OCI-M1 (cell line): ENCODE results near the gene SPEF1.
A peak's percentile ranks its signal among the peaks of the same experiment; 100 is the strongest.

Experiments used
- DNase-seq: peaks from one replicate; lab custom pipeline; 2025; lab: John Stamatoyannopoulos, UW

The SPEF1 gene

DNA sequence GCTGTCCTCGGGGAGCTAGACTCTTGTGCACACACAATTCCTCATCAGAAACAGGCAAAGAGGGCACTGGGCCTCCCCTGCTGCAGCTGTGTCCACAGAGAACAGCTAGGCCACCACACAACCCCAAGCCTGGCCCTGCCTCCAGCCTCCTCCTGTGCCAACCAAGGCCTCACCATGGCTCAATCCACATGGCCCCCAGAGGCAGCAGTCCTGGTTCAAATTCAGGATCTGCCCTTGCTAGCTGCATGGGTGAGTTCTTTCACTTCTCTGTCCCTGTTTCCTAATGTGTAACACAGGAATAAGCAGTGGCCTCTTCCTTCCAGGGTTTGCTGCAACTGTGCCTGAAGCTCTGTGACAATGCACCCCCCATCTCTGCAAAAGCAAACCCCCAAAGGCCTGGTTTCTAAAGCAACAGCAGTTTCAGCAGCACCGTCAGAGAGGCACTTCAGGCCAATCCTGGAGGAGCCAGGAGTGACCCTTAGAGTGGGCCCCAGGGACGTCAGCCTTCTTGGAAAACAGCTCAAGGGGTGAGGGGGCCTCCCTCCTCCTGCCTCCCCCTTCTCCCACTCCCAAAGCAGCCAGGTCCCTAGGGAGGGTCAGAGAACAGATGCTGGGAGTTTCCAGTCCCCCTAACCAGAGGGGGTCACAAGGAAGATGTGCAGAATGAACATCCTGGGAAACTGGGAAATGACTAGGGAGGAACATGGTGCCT is 15.9 kb downstream of the SPEF1 start:
- DNase-seq = no peak

DNA sequence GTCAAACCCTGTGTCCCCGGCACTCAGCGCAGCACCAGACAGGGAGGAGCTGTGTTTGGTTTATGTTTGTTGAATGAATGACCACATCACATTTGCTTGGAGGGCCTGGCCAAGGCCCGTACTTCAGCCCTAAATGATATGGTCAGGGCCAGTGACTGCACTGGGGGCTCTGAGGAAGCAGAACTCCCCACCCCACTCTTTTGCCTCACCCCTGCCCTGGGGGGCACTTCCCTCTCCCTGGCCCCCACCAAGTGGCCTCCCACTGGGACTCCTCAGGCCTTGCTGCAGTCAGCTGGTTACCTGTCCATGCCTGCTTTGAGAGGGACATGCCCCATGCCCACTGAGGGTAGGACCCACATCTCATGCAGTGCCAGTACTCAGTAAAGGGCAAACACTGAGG is 16.6 kb downstream of the SPEF1 start:
- no peak for DNase-seq

DNA sequence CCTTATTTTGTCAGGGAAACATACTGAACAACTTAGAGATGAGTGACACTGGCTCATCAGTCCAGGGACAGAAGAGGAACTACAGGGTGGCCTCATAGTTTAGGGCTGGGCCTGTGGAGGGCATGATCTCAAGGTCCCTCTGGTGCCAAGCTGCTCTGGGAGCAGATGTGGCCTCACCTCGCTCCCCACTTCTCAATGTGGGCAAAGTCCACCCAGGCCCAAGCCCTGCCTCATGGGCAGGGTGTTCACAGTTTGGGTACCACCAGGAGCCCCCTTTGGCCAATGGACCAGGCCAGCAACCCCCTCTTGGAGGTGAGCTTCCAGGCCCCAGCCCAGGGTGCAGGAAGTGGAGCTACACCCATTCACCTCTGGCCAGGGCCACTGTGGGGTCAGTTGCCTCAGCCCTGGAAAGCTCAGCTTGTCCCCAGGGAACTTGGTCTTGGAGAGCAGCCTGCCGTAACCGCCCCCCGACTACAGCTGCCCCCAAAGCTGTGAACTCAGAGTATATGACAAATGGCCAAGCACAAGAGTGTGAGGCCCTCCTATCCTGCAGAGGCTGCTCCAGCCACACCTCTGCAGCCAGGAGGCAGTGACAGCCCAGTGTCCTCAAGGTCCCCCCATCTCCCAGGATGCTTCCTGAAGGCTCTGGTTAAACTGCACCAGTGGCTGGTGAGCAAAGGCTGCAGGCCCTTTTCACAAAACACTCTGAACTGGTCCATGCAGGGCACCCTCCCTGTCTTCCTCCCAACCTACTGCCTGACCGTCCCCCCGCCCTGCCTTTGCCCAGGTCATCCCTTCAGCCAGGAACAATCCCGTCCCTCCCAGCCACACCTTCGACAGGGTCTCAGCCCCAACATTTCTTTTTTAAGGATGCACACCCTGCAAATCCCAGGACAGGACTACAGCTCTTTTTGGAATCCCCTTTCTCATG is 17.3 kb downstream of the SPEF1 start:
- no peak for DNase-seq

DNA sequence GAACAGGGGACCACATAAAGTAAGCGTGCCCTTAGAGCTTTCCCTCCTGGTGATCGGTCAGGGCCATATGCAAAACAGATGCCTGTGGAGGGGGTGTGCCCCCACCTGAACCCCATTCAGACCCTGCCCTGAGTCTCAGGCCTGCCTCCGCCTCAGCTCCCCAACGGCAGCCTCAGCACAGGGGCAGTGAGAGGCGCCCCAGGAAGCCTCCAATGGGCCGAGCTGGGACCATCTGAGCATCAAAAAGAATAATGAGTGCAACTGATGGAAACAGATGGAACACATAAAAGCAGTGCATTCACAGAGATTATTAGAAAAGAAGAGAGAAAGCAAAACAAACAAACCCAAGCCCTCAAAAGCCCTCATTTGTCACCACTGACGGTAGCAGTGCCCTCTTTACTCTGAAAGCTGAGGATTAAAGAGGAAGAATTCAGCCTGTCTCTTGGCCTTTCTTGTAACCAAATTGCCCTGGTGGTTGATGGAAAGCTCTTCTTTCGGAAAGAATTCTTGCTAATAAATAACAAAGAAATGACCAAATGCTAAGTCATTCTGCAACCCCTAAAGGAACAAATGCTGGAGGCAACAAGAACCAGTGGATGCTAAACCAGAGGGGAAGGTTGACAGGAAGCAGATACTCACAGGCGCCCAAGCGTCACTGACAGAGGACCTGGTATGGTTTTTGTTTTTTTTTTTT is 20.4 kb downstream of the SPEF1 start:
- no peak for DNase-seq

DNA sequence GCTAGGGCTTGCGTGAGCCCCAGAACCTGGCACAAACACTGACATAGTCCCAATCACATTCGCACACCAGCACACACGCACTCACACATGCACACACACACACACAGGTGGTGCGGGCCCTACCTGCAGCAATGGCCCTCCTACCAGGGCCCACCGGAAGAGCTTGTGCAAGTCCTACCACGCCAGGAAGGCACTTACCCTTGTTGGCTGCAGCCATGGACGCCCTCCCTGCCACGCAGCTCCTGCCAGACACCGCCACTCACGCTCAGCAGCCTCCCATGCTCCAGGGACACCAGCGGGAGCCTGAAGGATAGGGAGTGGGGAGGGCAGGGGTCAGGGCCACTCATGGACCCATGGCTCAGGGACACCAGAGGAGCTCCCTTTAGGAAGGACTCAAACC is 21.4 kb downstream of the SPEF1 start:
- no peak for DNase-seq

DNA sequence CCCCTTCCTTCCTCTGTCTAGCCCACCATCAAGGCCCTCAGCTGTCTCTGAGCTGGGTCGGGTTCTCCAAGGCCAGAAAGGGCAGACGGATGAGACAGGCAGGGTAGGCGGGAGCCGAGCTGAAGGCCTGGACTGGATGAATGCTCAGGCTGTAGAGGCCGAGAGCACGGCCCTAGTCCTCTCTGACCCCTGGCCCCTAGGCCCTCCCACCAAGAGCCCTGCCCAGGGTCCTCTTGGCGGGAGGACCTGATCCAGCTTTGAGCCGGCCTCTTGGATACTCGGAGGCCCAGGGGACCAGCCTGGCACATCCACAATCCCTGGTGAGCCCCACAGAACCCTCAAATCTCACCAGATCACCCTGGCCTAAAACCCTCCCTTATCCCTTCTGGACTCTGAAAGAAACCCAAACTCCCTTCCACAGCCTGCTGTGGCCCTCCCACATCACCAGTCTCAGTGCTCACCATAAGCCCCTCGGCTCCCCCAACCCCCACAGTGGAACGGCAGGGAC is 21.9 kb downstream of the SPEF1 start:
- no peak for DNase-seq

DNA sequence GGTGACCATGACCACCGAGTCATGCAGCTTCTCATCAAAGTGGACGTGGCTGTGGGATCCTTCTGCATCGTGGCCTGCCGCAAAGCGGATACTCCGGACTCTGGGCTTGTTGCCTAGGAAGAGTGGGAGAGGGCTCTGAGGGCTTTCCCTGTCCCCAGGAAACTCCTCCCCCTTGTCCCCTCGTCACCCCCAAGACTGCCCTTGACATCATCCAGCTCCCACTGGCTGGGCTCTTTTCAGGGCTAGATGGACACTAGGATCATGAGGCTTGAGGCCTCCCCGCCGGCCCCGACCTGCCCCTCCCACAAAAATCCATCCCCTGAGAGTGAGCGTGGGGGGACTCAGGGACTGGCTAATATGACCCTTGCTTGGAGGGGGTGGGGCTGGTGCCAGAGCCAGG is 22.7 kb downstream of the SPEF1 start:
- no peak for DNase-seq

DNA sequence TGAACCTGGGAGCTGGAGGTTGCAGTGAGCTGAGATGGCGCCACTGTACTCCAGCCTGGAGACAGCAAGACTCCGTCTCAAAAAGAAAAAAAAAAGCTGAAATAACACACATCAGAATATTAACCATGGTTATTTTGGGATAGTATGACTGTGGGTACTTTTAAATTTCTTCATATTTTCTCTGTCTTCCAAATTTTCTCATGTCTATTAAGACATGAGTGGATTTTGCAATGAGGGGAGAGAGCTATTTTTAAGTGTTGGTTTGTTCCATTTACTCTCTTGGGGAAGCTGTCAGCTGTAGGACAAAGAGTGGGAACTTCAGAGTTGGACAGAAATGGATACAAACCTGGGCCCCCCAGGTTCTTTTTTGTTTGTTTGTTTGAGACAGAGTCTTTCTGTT is 24.0 kb downstream of the SPEF1 start:
- no peak for DNase-seq

DNA sequence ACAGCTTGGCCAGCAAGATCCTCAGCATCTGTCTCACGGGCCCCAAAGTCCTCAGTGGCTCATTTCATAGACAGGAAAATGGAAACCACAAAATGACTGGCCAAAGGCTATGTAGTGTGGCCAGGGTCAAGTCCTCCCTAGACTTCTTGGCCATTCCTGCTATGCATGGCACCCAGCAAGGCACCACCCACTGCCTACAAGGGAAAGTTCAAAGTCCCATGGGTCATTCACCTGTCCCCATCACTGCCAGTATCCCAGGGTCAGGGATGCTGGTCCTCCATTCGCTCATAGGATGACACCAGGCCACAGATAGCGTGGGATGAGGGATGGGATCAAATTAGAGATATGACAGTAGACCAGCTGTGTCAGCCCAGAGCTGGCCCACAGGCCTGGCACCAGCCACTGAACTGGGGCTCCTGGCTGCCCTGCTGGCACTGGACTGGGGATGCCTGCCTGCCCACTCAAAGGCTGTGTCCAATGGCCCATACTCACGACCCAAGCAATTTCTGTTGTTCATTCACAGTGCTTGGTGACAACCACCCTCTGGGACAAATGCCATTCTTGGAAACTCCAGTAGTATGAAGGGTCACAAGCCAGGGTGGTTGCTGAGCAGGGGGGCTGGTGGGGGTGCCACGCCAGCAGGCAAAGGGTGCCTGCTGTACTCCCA is 25.3 kb downstream of the SPEF1 start:
- DNase-seq = no peak

DNA sequence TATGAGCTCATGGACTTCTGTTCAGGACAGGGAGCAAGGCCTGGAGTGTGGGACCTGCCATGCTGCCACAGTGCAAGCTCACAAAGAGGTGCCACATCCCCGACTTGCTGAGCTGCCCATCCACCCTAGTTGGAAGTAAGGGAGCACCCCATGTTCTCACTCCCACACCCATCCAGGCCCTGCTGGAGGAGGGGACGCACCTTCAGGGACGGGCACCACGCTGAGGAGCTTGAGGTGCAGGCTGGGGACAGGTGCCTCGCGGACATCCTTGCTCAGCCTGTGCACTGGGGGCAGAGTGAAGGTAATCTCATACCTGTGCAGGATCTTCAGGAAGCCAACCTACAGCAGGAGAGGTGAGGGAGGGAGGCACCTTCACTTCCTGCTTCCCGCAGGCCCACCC is 26.0 kb downstream of the SPEF1 start:
- no peak for DNase-seq

DNA sequence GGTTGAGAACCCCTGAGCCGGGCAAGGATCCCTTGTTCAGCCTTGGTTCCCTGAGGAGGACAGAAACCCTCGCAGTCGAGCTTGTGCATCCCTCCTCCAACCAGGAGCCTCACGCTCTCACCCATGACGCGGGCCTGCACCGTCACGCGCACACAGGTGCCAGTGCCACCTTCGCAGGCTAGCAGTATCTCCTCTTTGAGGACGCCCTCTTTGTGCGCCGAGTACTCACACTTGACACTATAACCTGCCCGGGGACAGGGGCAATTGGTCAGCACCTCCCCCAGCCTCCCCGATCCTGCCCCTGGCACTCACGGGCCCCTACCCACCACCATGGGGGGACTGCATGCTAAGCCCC is 27.0 kb downstream of the SPEF1 start:
- DNase-seq = no peak

DNA sequence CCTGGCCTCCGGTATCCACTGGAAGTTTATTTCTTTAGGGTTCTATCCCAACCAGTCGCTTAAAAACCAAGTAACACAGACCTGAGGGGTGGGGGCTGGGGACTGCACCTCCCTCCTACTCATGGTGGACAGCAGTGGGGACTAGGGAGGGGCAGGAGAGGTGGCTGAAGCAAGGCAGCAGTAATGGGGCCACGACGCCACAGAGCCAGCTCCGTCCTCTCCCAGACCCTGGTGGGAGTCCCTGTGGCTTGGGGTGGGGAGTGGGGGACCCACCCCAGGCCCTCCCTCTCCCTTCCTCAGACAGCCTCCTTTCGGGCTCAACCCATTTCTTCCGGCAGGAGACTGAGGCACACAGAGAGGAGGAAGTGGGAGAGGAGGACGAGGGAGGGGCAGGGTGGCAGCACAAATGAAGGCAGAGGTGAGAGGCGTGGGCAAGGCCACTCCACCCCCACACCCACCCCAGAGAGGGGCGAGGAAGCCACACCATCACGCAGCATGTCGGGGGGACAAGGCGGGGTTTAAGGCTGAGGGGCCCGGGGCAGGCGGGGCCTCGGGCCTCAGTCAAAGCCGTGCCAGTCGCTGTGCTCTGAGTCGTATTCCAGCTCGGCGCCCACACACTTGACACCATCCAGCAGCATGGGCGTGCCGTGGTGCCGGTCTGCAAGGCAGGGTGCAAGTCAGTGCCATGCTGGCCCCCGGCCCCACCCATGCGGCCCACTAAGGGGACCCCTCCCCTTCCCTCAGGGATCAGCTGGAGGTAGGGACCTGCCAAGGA is 27.6 kb downstream of the SPEF1 start:
- no peak for DNase-seq

DNA sequence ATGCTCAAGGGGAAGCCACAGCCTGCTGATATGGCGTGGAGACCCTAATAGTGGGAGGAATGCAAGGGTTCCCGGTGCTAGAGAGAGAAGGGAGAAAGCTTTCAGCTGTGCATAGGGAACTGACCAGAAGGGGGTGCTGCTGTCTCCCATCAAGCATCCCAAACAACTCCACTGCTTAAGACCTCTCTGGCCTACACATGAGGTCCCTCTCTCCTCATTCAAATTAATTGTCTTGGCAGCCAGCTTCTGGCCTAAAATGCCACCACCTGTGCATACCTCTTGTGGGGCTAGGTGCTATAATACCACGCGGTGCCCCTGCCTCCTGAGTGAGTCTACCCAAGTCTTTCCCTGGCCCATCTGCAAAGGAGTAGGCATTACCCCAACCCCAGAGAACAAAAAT is 28.1 kb downstream of the SPEF1 start:
- DNase-seq = peak; percentile 77

DNA sequence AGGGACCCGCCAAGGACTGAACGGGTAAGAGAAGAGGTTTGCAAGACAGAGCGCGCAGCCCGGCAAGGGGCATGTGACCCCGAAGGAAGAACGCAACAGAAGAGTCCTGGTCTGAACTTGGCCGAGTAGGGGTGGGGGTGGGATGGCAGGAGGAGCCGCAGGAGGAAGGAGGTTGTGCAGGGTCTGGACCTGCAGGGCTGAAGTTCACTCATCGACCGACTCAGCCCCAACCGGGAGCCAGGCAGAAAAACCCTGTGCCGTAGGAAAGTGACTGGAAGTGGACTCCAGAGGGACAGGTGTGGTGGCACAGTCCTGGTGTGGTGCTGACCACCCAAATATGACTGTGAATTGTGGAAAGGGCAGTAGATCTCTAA is 28.9 kb downstream of the SPEF1 start:
- no peak for DNase-seq

DNA sequence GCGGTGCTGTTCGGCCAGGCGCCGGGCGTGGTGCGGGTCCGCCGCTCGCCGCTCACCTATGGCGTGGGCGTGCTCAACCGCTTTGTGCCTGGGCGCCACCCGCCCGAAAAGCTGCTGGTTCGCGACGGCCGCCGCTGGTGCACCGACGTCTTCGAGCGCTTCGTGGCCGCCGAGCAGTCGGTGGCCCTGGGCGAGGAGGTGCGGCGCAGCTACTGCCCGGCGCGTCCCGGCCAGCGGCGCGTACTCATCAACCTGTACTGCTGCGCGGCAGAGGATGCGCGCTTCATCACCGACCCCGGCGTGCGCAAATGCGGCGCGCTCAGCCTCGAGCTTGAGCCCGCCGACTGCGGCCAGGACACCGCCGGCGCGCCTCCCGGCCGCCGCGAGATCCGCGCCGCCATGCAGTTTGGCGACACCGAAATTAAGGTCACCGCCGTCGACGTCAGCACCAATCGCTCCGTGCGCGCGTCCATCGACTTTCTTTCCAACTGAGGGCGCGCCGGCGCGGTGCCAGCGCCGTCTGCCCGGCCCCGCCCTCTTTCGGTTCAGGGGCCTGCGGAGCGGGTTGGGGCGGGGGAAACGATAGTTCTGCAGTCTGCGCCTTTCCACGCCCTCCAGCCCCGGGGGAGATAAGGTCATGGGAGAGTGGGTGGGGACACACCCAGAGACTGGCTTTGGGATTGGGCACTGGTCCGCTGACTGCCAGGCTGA is 29.4 kb downstream of the SPEF1 start:
- peak; percentile 90 for DNase-seq

DNA sequence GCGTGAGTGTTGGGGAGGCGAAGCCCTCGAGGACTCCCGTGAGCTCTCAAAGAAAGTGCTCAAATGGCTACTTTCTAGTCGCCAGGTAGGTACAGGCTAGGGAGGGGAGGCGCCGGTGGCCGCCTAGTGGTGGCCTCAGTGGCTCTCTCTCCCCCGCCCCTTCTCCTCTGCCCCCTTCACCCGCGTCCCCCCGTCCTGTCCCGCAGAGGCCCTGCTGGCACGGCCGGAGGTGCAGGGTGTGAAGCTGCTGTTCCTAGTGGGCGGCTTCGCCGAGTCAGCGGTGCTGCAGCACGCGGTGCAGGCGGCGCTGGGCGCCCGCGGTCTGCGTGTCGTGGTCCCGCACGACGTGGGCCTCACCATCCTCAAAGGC is 30.0 kb downstream of the SPEF1 start:
- no peak for DNase-seq

DNA sequence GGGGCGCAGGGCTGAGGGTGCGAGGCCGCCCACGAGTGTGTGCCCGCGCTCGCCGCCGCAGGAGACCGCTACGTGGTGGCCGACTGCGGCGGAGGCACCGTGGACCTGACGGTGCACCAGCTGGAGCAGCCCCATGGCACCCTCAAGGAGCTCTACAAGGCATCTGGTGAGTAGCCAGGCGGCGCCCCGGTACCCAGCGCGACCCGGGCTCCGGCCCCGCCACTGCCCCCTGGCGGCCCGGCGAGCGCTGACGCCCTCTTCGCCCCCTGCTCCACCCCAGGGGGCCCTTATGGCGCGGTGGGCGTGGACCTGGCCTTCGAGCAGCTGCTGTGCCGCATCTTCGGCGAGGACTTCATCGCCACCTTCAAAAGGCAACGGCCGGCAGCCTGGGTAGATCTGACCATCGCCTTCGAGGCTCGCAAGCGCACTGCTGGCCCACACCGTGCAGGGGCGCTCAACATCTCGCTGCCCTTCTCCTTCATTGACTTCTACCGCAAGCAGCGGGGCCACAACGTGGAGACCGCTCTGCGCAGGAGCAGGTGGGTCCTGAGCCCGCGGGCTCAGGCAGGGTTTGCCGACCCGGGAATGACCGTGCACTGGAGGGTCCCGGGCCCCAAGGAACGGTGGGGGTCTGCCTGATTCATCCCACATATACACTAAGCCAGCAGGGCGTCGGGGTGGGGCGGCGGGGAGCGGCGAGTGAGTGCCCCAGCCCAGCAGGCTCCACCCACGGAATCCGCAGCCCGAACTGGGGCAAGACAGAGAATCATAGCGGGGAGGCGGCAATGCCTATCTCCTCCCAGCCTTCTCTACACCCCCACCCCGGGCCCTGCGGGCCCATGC is 31.3 kb downstream of the SPEF1 start:
- DNase-seq = no peak

DNA sequence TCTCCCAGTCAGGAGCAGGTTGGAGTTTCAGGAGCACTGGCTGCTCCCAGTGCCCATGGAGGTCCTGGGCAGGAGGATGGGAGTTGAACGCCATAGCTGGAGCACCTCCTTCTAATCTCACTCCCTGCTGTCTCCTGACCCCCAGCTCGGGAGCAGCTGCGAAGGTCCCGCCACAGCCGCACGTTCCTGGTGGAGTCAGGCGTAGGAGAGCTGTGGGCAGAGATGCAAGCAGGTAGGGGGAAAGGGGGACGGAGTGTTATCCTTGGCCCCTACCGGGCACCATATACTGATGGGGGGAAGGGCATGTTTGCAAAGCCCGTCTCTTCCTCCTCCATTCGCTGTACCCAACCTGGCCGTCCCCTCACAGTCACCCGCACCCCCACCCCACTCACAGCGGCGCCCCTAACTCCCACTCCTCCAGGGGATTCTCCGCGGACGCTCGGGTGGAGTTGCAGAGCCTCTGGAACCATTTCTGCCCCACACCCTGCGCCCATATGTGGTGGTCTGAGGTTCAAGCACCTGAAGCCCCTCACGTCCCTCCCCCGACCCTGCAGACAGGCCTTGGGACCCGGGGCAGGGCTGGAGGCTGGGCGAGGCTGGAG is 32.1 kb downstream of the SPEF1 start:
- no peak for DNase-seq

DNA sequence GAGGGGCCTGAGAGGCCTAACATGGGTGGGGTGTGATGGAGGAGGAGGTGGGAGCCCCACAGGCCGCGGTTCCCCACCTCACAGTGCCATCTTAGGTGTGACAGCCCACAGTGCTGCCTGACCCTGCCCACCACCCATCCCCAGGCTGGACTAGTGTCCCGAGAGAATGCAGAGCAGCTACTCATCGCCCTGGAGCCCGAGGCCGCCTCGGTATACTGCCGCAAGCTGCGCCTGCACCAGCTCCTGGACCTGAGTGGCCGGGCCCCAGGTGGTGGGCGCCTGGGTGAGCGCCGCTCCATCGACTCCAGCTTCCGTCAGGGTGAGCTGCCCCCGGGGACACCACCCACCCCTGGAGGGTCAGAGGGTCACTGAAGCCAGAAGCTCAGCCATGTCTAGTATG is 33.2 kb downstream of the SPEF1 start:
- no peak for DNase-seq

DNA sequence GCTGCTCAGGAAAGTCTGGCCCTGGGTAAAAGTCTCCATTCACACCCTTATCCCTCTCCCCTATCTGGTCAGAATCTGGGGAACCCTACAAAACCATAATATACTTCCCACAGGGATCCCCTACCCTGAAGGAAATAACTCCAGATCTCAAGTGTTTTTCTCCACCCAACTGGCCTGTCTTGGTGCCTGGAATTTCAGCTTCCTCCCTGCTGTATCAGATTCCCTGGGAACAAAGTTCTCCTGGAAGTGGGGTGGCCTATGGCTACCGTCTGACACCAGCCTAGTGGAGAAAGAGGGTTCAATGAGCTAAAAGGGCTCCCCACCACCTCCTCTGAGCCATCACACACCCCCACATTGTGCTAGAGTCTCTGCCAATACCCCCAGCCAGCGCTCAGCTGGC is 33.8 kb downstream of the SPEF1 start:
- no peak for DNase-seq
